NCI-H146 treated with DMSO at 0.1 percent for 48 hours (cell line): ENCODE results near the gene SBK1.
A peak's percentile ranks its signal among the peaks of the same experiment; 100 is the strongest.
"Not testable (repeated sequence)": the region's sequence is repeated elsewhere in the genome, so short reads cannot be mapped to it uniquely, and the experiment has no call there.

Experiments used
- DNase-seq: peaks from one replicate; lab custom pipeline; 2025; ENCODE audit not compliant: unreplicated experiment; lab: John Stamatoyannopoulos, UW

Gene SBK1

DNA sequence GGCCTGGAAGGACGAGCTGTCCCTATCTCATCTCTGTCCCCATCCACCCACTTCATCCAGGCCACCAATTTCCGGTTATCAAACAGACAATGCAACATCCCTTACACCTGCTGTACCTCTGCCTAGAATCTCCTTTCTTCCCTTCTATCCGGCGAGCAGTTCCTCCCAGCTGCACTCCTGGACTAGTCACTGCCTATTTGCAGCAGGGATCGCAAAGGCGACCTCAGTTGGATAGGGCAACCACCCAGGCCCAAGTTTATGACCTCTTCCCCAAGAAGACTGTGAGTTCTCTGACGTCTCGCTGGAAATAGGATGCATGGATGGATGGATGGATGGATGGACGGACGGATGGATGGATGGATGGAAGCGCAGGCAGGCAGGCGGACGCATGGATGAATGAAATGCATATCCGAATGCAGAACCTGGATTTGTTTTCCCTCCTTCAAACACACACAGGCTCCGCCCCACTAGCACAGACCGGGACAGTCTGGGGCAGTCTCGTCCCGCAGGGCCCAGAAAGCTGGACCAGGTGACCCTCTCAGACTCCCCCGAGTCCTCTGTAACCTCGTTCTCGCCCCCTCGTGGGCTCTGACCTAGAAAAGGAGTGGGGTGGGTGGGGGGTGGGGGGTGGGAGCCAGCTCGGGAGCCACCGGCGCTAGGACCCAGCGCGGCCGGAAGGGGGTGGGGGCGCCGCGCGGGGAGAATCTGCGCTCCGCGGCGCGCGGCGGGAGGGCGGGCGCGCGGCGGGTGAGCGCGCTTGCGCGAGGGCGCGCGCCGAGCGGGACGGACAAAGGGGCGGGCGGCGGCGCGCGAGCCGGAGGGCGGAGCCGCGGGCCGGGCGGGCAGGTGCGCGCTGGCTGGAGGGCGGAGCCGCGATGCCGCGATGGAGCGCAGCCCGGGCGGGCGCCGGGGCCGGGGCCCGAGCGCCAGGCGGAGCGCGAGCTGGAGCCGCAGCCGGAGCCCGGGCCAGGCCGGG lies at the start of gene SBK1:
TSS of gene SBK1 (plus strand) at position 875 of the 976 bp plus-strand sequence. CDS start 24,867 bp downstream, outside the sequence.
- peak; percentile 94 for DNase-seq

DNA sequence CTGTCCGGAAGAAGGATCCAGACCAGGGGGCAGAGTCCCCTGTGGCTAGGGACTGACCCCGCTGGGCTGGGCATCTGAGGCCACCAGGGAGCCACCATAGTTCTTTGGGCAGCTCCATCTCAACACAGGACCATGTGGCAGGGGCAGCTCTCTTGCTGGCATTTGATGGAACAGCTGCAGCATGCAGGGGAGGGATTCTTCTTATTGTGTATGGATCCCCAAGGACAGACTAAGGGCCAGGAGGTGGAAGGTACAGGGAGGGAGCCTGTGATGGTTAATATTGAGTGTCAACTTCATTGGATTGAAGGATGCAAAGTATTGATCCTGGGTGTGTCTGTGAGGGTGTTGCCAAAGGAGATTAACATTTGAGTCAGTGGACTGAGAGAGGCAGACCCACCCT lies 42.8 kb upstream of the SBK1 start:
- DNase-seq, result not testable (repeated sequence)

DNA sequence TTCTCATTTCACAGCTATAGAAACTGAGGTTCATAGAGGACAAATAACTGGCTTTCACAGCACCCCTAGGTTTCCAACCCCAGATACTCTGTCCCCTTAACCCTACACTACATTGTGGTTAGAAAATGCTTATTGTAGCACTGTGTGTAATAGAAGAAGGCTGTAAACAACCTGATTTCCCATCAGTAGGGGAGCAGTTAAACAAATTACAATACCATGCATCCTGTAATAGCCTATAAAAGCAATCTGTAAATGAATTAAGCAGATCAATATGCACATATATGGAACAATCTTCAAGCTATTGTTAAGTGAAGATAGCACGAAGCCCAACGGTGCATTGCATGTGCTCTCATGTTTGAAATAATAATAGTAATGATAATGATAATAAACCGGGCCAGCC lies 41.3 kb upstream of the SBK1 start:
- DNase-seq, result no peak

DNA sequence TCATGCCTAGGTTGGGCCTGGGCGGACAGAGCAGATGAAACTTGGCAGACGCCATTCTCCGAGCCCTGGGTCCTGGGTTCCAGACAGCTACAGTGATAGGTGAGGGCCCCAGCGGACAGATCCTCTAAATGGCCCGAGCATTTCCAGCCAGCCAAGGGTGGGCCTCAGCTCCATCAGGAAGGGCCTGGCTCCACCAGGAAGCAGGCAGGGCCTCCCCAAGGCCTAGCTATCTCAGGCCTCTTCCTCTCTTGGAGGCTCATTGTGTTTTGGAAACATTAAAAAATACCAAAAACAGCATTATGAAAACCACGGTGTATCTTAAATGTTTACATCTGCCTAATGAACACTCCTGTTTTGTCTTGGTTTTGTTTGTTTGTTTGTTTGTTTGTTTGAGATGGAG lies 38.2 kb upstream of the SBK1 start:
- DNase-seq, result no peak

DNA sequence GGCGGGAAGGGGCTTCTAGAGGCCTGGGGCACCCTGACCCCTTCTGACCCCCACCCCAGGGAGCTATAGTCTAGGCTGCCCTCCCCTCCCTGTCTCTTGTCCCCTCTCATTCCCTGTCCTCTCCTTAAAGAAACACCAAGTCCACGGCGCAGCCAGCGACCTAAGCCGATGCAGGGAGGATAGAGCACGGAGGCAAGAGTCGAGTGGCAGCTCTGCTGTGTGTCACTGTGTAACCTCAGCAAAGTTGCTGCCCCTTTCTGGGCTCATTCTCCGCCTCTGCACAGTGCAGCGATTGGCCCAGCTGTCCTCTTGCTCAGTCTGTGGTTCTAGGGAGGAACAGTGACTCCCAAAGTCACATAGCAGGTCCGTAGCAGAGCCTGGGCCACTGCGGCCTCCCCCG lies 36.5 kb upstream of the SBK1 start:
- DNase-seq, result no peak

DNA sequence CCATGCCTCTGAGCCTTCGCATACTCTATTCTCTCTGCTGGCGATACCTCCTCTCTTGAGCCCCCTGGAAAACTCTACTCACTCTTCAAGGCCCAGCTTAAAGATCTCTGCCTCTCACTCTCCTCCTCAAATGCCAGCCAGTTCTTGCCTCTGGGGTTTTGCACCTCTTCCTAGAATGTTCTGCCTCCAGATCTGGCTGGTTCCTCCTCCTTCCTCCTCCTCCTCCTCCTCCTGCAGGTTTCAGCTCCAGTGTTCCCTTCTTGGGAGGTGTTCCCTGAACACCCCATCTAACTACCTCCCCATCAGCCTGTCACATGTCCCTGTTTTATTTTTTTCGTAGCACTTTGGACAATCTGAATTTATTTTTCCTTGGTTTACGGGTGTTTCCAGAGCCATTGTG lies 35.1 kb upstream of the SBK1 start:
- no peak for DNase-seq

DNA sequence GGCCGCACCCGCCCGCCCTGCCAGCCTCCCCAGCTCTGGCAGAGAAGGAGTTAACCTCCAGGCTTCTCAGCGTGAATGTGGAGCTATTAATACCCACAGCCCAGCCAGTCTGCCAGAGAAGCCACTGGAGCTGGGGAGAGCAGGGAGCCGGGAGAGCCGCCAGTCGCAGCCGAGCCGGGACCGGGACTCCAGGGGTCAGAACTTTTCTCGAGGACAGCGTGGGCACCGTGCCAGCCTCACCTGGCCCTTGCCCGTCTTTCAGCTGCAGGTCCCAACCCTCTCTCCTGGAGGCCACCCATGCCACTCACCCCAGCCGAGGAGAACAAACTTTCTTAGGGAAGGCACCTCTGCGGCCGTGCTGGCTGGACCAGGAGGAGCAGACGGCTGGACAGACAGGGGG lies 33.8 kb upstream of the SBK1 start:
- no peak for DNase-seq

GRCh38 chr16:28259091-28259780 lies 33.1 kb upstream of the SBK1 start:
- DNase-seq, result no peak

DNA sequence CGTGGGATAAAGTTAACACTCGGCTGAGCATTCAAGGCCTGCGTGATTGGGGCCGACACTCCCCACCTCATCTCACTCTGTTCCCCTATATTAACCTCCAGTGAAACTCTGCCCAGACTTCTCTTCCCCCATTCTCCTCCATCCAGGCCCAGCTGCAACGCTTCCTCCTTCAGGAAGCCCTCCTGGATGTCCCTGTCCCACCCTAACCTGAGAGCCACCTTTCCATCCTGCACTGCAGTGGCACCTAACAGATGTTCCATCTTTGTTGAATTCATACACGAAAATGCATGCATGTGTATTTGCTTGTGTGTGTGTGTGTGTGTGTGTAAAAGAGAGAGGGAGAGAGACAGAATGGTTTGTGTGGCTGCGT lies 32.6 kb upstream of the SBK1 start:
- no peak for DNase-seq

- no peak for DNase-seq
These were observed 32.1 kb upstream of the SBK1 start for GRCh38 chr16:28260193-28260592.

GRCh38 chr16:28261942-28262341 lies 30.4 kb upstream of the SBK1 start:
- DNase-seq, result peak; percentile 64

GRCh38 chr16:28263305-28263704 lies 29.0 kb upstream of the SBK1 start:
- no peak for DNase-seq

DNA sequence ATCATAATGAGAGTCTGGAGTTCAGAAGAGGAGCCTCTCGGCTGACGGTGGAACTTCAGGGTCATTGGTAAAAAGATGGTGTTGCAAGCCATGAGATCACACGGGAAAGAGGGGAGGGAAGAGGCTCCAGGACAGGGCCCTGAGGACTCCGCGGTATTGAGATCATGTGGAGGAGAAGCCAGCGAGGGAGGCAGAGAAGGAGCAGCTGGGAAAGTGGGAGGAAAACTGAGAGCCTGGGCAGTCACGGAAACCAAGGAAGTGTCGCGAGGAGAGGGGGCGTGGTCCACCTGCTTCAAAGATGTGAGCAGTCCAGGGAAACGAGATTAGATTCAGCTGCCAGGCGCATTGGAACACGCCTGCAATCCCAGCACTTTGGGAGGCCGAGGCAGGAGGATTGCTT lies 27.7 kb upstream of the SBK1 start:
- no peak for DNase-seq

- no peak for DNase-seq
These were observed 26.5 kb upstream of the SBK1 start for GRCh38 chr16:28265822-28266221.

GRCh38 chr16:28267356-28267755 lies 25.0 kb upstream of the SBK1 start:
- no peak for DNase-seq

- no peak for DNase-seq
These were observed 18.8 kb upstream of the SBK1 start for GRCh38 chr16:28273511-28273910.

DNA sequence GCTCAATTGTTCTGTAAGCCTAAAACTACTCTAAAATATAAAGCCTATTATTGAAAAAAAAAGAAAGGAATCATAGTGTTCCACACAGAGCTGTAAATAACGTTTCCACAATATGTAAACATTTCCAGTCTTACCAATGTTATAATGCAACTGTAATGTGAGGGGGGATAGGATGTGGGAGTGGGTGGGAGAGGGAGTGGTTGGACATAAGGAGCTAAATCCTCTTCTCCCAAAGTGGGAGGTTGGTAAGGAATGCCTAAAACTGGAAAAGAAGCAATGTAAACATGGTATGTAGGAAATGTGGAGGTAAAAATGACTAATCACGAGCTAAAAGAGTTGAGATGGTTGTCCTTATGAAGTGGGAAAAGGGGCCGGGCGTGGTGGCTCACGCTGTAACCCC lies 17.6 kb upstream of the SBK1 start:
- no peak for DNase-seq

DNA sequence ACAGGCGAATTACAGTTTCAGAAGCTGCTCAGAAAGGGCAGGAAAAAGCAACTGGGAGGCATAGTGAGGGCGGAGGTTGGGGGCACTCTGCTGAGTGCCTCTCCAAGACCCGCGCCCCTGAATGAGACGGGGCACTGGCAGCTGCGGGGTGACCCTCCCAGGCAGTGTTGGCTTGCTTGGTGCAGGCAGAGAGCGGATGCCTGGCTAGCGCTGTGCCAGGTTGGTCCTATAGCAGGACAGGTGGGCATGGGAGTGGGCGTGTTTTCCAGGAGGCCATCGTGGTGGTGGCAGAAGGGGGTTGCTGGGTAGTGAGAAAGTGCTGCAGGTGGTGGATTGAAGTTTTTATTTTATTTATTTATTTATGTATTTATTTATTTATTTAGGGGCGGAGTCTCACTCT lies 16.0 kb upstream of the SBK1 start:
- no peak for DNase-seq

- peak; percentile 69 for DNase-seq
These were observed 14.6 kb upstream of the SBK1 start for GRCh38 chr16:28277537-28278388.

DNA sequence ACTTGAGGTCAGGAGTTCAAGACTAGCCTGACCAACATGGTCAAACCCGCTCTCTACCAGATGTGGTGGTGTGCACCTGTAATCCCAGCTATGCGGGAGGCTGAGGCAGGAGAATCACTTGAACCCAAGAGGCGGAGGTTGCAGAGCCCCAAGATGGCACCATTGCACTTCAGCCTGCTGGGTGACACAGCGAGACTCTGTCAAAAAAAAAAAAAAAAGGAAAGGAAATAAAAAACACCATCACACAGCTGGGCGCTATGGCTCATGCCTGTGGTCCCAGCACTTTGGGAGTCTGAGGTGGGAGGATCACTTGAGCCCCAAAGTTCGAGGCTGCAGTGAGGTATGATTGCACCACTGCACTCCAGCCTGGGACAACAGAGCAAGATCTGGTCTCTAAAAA lies 13.3 kb upstream of the SBK1 start:
- no peak for DNase-seq
